Measurements from ENCODE around the gene PTGDS. TPM values are rescaled to one million over a fixed set of nuclear protein-coding genes. Genes with fewer than 3 reads are reported as not detected.

PTGDS gene
- total RNA-seq, 1 experiment from 2014 or later = 2.2 TPM

GRCh38 chr9:136984464-136985026 is 7.2 kb downstream of the PTGDS start:
- ATAC-seq (peak; percentile 53), DNase-seq (ENCODE audit: low spot score) (peak; percentile 49)
- POLR2A ChIA-PET = interaction anchor here (0.6 to 1.2 kb wide), 3 partner anchors 37 to 103 kb away, joined by 3 to 5 read pairs (median 4); no protein-coding TSS in a partner anchor
- Mint-ChIP-seq H3K36me3 (no peaks in the 10 kb centered on the region), H3K4me3 (peak overlapping the region; percentile 49; the same call in 1 of the 2 replicates), H3K9me3 (no peaks in the 10 kb centered on the region), H3K27ac (no peak overlapping the region), H3K4me1 (no peaks in the 10 kb centered on the region), H3K27me3 (ENCODE audit: low read depth) (peaks cover 34% of the 10 kb centered on the region)
- CTCF ChIA-PET = interaction anchor here (0.7 to 3.2 kb wide), 12 partner anchors 9 to 184 kb away, joined by 3 to 24 read pairs (median 4); no protein-coding TSS in a partner anchor
- TF ChIP-seq CREM (CRISPR knock-in tag; IDR thresholded peaks at IDR 0.05) = no peak
- TF ChIP-seq MYBL2 (CRISPR knock-in tag; IDR thresholded peaks at IDR 0.05) = no peak
- no peak for TF ChIP-seq ZMAT4 (CRISPR knock-in tag; IDR thresholded peaks at IDR 0.05)
- TF ChIP-seq FOXJ3 (CRISPR knock-in tag; IDR thresholded peaks at IDR 0.05; ENCODE audit: borderline replicate concordance) = no peak
- TF ChIP-seq ZNF232 (CRISPR knock-in tag; IDR thresholded peaks at IDR 0.05) = no peak
- TF ChIP-seq, protein P1, sequence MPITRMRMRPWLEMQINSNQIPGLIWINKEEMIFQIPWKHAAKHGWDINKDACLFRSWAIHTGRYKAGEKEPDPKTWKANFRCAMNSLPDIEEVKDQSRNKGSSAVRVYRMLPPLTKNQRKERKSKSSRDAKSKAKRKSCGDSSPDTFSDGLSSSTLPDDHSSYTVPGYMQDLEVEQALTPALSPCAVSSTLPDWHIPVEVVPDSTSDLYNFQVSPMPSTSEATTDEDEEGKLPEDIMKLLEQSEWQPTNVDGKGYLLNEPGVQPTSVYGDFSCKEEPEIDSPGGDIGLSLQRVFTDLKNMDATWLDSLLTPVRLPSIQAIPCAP (CRISPR knock-in tag; IDR thresholded peaks at IDR 0.05) = no peak
- TF ChIP-seq ZNF263 (CRISPR knock-in tag; IDR thresholded peaks at IDR 0.05; ENCODE audit: low read depth) = no peak
- no peak for TF ChIP-seq ETV6 (CRISPR knock-in tag; IDR thresholded peaks at IDR 0.05)

GRCh38 chr9:136985027-136985602 is 7.8 kb downstream of the PTGDS start:
- POLR2A ChIA-PET = interaction anchor here (0.6 to 1.2 kb wide), 2 partner anchors 37 to 104 kb away, joined by 3 to 5 read pairs; no protein-coding TSS in a partner anchor
- CTCF ChIA-PET = interaction anchor here (0.6 to 3.2 kb wide), 14 partner anchors 10 to 476 kb away, joined by 3 to 24 read pairs (median 4); partner anchors contain the start of gene CLIC3
- H3K4me3 Mint-ChIP-seq = peak overlapping the region; percentile 49
- H3K27me3 Mint-ChIP-seq (ENCODE audit: low read depth) = peaks cover 38% of the 10 kb centered on the region
- no peaks in the 10 kb centered on the region for H3K36me3 Mint-ChIP-seq
- no peaks in the 10 kb centered on the region for H3K4me1 Mint-ChIP-seq
- H3K9me3 Mint-ChIP-seq = 0 out of 2 replicates have a peak, but pooled peaks cover under 1% of the 10 kb centered on the region
- TF ChIP-seq SP1 (CRISPR knock-in tag; conservative IDR thresholded peaks at IDR 0.05) (0 out of 2 replicates have a peak, but pooled peaks have one; percentile 22), GTF2I (CRISPR knock-in tag; conservative IDR thresholded peaks at IDR 0.05) (no peak)
- H3K27ac Mint-ChIP-seq = no peak overlapping the region
- DNase-seq (ENCODE audit: low spot score) (no peak), ATAC-seq (peak; percentile 41)

DNA sequence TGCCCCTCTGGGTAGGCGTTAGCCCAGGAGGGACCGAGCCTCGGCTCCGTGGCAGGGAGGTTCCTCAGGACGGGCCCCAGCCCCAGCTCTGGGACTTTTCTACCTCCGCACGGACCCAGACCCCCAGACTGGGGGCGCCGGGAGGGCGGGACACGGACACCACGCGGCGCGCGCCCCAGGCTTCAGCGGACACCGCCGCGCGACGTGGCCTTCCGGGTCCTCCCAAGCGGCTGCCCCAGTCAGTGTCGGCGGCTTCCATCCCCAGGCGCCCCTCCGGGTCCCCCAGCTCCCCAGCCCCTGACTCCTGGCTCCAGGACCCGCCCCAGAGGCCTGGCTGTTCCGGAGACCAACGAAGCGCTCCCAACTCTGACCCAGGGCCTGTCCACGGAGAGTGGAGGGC is 8.5 kb downstream of the PTGDS start:
- H3K36me3 Mint-ChIP-seq = no peaks in the 10 kb centered on the region
- no peaks in the 10 kb centered on the region for H3K4me1 Mint-ChIP-seq
- POLR2A ChIA-PET = no interaction called here
- peak; percentile 13; the same call in 1 of the 2 replicates for ATAC-seq
- TF ChIP-seq SMAD4 (CRISPR knock-in tag; IDR thresholded peaks at IDR 0.05) (no peak), E2F1 (CRISPR knock-in tag; IDR thresholded peaks at IDR 0.05) (no peak), NFE2L1 (CRISPR knock-in tag; IDR thresholded peaks at IDR 0.05) (no peak), HMGA2 (CRISPR knock-in tag; IDR thresholded peaks at IDR 0.05) (no peak), TEAD1 (CRISPR knock-in tag; IDR thresholded peaks at IDR 0.05) (no peak), NR1H2 (CRISPR knock-in tag; IDR thresholded peaks at IDR 0.05) (no peak), ZBTB21 (CRISPR knock-in tag; IDR thresholded peaks at IDR 0.05; ENCODE audit: borderline replicate concordance) (no peak), ATF1 (CRISPR knock-in tag; IDR thresholded peaks at IDR 0.05) (no peak), FOXP1 (CRISPR knock-in tag; IDR thresholded peaks at IDR 0.05; ENCODE audit: borderline replicate concordance) (no peak), ESRRA (CRISPR knock-in tag; IDR thresholded peaks at IDR 0.05; ENCODE audit: borderline replicate concordance) (no peak), SOX15 (CRISPR knock-in tag; IDR thresholded peaks at IDR 0.05) (no peak), KAT7 (CRISPR knock-in tag; IDR thresholded peaks at IDR 0.05; ENCODE audit: borderline replicate concordance) (no peak), RORB (CRISPR knock-in tag; IDR thresholded peaks at IDR 0.05) (no peak), ZNF263 (CRISPR knock-in tag; IDR thresholded peaks at IDR 0.05; ENCODE audit: low read depth) (no peak), ZNF121 (CRISPR knock-in tag; IDR thresholded peaks at IDR 0.05) (no peak)
- TF ChIP-seq, protein P2, sequence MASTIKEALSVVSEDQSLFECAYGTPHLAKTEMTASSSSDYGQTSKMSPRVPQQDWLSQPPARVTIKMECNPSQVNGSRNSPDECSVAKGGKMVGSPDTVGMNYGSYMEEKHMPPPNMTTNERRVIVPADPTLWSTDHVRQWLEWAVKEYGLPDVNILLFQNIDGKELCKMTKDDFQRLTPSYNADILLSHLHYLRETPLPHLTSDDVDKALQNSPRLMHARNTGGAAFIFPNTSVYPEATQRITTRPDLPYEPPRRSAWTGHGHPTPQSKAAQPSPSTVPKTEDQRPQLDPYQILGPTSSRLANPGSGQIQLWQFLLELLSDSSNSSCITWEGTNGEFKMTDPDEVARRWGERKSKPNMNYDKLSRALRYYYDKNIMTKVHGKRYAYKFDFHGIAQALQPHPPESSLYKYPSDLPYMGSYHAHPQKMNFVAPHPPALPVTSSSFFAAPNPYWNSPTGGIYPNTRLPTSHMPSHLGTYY (CRISPR knock-in tag; IDR thresholded peaks at IDR 0.05) = no peak
- peaks cover 46% of the 10 kb centered on the region for H3K27me3 Mint-ChIP-seq (ENCODE audit: low read depth)
- peak; percentile 53 for DNase-seq (ENCODE audit: low spot score)
- peaks cover 8% of the 10 kb centered on the region for H3K9me3 Mint-ChIP-seq
- no peak overlapping the region for H3K27ac Mint-ChIP-seq
- H3K4me3 Mint-ChIP-seq = peak overlapping the region; percentile 47; the same call in 1 of the 2 replicates
- CTCF ChIA-PET = interaction anchor here (0.6 to 3.2 kb wide), 8 partner anchors 10 to 476 kb away, joined by 3 to 24 read pairs (median 5); partner anchors contain the start of gene CLIC3
